ENCODE measurements around the gene S100A2. TPM values are rescaled to one million over a fixed set of nuclear protein-coding genes. Genes with fewer than 3 reads are reported as not detected.
"Not testable (repeated sequence)": the region's sequence is repeated elsewhere in the genome, so short reads cannot be mapped to it uniquely, and the experiment has no call there.

The S100A2 gene
- total RNA-seq, 6 experiments from 2014 or later, result 7.4 to 12.5 (median 10.4) TPM

GRCh38 chr1:153578936-153579335 is 13.3 kb upstream of the S100A2 start:
- TF ChIP-seq, protein P1, sequence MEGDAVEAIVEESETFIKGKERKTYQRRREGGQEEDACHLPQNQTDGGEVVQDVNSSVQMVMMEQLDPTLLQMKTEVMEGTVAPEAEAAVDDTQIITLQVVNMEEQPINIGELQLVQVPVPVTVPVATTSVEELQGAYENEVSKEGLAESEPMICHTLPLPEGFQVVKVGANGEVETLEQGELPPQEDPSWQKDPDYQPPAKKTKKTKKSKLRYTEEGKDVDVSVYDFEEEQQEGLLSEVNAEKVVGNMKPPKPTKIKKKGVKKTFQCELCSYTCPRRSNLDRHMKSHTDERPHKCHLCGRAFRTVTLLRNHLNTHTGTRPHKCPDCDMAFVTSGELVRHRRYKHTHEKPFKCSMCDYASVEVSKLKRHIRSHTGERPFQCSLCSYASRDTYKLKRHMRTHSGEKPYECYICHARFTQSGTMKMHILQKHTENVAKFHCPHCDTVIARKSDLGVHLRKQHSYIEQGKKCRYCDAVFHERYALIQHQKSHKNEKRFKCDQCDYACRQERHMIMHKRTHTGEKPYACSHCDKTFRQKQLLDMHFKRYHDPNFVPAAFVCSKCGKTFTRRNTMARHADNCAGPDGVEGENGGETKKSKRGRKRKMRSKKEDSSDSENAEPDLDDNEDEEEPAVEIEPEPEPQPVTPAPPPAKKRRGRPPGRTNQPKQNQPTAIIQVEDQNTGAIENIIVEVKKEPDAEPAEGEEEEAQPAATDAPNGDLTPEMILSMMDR (IDR thresholded peaks at IDR 0.05), result no peak
- H3K27ac Mint-ChIP-seq, result peak overlapping the region; percentile 71
- no peak for DNase-seq
- no peaks in the 10 kb centered on the region; the same call in 1 of the 2 replicates for H3K27me3 Mint-ChIP-seq (ENCODE audit: insufficient read depth)
- H3K9me3 Mint-ChIP-seq, result no peaks in the 10 kb centered on the region
- H3K36me3 Mint-ChIP-seq (ENCODE audit: low read depth), result no peaks in the 10 kb centered on the region
- H3K4me3 Mint-ChIP-seq, result peak overlapping the region; percentile 31
- peaks cover 27% of the 10 kb centered on the region for H3K4me1 Mint-ChIP-seq (ENCODE audit: low read depth)

DNA sequence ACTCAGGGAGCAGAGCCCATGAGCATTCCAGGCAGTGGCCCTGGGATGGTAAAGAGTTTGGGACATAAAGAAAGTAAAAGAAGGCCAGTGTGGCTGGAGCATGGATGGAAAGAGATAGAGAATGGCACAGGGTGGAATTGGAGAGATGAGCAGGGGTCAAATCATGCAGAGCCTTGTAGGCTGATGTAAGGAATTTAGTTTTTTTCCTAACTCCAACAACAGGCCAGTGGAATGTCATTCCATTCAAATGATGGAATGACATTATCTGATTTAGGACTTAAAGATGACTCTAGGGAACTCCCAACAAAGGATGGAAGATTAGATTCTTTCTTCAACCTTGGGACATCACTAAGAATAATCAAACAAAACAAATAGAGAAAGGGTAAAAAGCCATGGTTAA is 12.8 kb upstream of the S100A2 start:
- Mint-ChIP-seq H3K27ac (peak overlapping the region; percentile 71), H3K9me3 (no peaks in the 10 kb centered on the region), H3K27me3 (ENCODE audit: insufficient read depth) (no peaks in the 10 kb centered on the region; the same call in 1 of the 2 replicates), H3K4me3 (peak overlapping the region; percentile 31), H3K4me1 (ENCODE audit: low read depth) (peaks cover 26% of the 10 kb centered on the region), H3K36me3 (ENCODE audit: low read depth) (no peaks in the 10 kb centered on the region)
- TF ChIP-seq, protein P1 (IDR thresholded peaks at IDR 0.05), result no peak
- DNase-seq, result peak; percentile 33

- Mint-ChIP-seq H3K27ac (peak overlapping the region; percentile 2; the same call in 1 of the 2 replicates), H3K4me3 (no peak overlapping the region), H3K4me1 (ENCODE audit: low read depth) (peaks cover 35% of the 10 kb centered on the region), H3K27me3 (ENCODE audit: insufficient read depth) (no peaks in the 10 kb centered on the region; the same call in 1 of the 2 replicates), H3K9me3 (no peaks in the 10 kb centered on the region), H3K36me3 (ENCODE audit: low read depth) (no peaks in the 10 kb centered on the region)
- DNase-seq, result no peak
- TF ChIP-seq, protein P1 (IDR thresholded peaks at IDR 0.05), result no peak
Observed at GRCh38 chr1:153577624-153578051, 12.0 kb upstream of the S100A2 start.

DNA sequence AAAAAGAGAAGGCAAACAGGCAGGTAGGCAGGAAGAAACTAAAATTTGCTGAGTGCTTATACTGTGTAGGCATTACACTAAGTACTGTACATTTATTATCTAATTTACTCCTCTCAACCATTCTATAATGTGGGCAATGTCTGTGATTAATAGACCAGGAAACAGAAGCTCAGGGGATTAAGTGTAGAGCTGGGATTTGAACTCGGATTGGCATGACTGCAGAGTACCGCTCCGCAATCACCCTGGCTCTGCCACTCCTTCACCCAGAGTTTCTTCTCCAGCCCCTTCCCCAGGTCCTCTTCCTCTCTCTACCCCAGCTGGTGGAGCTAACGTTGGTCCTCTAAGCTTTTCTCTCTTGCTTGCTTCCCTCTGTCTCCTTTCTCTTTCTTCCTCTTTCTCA is 11.5 kb upstream of the S100A2 start:
- H3K36me3 Mint-ChIP-seq (ENCODE audit: low read depth), result no peaks in the 10 kb centered on the region
- H3K27me3 Mint-ChIP-seq (ENCODE audit: insufficient read depth), result no peaks in the 10 kb centered on the region; the same call in 1 of the 2 replicates
- H3K27ac Mint-ChIP-seq, result no peak overlapping the region
- no peak overlapping the region for H3K4me3 Mint-ChIP-seq
- peaks cover 40% of the 10 kb centered on the region for H3K4me1 Mint-ChIP-seq (ENCODE audit: low read depth)
- TF ChIP-seq, protein P1 (IDR thresholded peaks at IDR 0.05), result no peak
- no peaks in the 10 kb centered on the region for H3K9me3 Mint-ChIP-seq
- no peak for DNase-seq

DNA sequence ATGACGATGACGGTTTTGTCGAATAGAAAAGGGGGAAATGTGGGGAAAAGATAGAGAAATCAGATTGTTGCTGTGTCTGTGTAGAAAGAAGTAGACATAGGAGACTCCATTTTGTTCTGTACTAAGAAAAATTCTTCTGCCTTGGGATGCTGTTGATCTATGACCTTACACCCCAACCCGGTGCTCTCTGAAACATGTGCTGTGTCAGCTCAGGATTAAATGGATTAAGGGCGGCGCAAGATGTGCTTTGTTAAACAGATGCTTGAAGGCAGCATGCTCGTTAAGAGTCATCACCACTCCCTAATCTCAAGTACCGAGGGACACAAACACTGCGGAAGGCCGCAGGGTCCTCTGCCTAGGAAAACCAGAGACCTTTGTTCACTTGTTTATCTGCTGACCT is 9.9 kb upstream of the S100A2 start:
- H3K9me3 Mint-ChIP-seq; H3K27ac Mint-ChIP-seq; H3K36me3 Mint-ChIP-seq (ENCODE audit: low read depth); H3K27me3 Mint-ChIP-seq (ENCODE audit: insufficient read depth); DNase-seq; H3K4me3 Mint-ChIP-seq: not testable (repeated sequence)
- peaks cover 48% of the 10 kb centered on the region for H3K4me1 Mint-ChIP-seq (ENCODE audit: low read depth)

- peaks cover 48% of the 10 kb centered on the region for H3K4me1 Mint-ChIP-seq (ENCODE audit: low read depth)
Observed at GRCh38 chr1:153575081-153575491, 9.4 kb upstream of the S100A2 start.

DNA sequence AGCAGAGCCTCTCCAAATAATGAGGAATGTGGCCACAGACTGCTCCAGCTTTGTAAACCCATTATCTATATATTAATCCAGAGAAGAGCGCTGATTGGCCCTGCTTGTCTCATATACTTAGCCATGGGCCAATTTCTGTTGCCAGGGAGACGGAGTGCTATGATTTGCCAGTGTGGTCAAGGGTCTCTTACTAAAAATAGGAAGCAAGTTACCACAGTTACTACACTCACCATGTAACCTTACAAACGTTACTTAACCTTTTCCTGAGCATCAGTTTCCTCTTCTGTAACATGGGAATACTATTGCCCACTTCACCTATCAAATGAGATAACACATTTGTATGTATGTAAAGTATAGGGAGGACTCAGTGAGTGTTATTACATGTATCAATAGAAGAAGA is 7.7 kb upstream of the S100A2 start:
- Mint-ChIP-seq H3K4me3 (peak overlapping the region; percentile 60), H3K4me1 (ENCODE audit: low read depth) (peaks cover 51% of the 10 kb centered on the region), H3K27me3 (ENCODE audit: insufficient read depth) (no peaks in the 10 kb centered on the region; the same call in 1 of the 2 replicates), H3K36me3 (ENCODE audit: low read depth) (no peaks in the 10 kb centered on the region), H3K27ac (peak overlapping the region; percentile 79), H3K9me3 (no peaks in the 10 kb centered on the region)
- TF ChIP-seq, protein P1 (IDR thresholded peaks at IDR 0.05), result no peak
- no peak for DNase-seq

More at GRCh38 chr1:153575081-153575491, 9.4 kb upstream of the S100A2 start:
- H3K36me3 Mint-ChIP-seq (ENCODE audit: low read depth); H3K27ac Mint-ChIP-seq; H3K27me3 Mint-ChIP-seq (ENCODE audit: insufficient read depth); H3K4me3 Mint-ChIP-seq; H3K9me3 Mint-ChIP-seq; DNase-seq: not testable (repeated sequence)

Data from HFFc6 (cell line).